DMS 273 treated with DMSO at 0.1 percent for 48 hours (cell line): ENCODE data around the gene NT5C3B.
"Not testable (repeated sequence)": the region's sequence is repeated elsewhere in the genome, so short reads cannot be mapped to it uniquely, and the experiment has no call there.

ENCODE experiments used
- DNase-seq: peaks from one replicate; lab custom pipeline; 2025; lab: John Stamatoyannopoulos, UW

NT5C3B gene

GRCh38 chr17:41784207-41784744 is 51.8 kb downstream of the NT5C3B start:
- DNase-seq = no peak

DNA sequence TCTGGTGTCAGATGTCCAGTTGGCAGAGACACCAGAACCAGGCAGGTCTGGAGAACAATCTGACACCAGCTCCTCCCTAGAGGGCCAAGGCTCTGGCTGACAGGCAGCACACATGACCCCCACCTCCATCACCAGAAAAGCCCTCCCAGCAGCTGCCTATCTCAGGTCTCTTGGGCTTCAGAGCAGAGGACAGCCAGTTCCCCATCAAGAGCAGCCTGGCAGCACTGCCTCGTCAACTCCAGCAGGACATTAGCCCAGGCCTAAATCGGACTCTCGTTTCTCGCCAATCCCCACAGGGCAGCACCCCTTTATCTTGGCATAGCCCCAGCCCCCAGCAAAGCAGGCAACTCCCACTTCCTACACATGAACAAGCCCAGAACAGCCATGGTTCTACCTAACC is 53.9 kb downstream of the NT5C3B start:
- no peak for DNase-seq

GRCh38 chr17:41781404-41782110 is 54.5 kb downstream of the NT5C3B start:
- no peak for DNase-seq

DNA sequence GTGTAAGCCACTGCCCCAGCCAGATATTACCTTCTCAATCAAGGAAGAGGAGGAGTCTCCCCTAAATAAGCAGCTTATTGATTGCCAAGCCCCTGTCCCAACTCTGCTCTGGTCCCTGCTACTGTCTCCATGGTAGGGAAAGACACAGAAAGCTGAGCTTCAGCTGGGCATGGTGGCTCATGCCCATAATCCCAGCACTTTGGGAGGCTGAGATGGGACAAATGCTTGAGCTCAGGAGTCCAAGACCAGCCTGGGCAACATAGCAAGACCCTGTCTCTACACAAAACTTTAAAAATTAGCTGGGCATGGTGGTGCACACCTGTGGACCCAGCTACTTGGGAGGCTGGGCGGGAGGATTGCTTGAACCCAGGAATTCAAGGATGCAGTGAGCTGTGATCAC is 56.1 kb downstream of the NT5C3B start:
- DNase-seq = no peak

DNA sequence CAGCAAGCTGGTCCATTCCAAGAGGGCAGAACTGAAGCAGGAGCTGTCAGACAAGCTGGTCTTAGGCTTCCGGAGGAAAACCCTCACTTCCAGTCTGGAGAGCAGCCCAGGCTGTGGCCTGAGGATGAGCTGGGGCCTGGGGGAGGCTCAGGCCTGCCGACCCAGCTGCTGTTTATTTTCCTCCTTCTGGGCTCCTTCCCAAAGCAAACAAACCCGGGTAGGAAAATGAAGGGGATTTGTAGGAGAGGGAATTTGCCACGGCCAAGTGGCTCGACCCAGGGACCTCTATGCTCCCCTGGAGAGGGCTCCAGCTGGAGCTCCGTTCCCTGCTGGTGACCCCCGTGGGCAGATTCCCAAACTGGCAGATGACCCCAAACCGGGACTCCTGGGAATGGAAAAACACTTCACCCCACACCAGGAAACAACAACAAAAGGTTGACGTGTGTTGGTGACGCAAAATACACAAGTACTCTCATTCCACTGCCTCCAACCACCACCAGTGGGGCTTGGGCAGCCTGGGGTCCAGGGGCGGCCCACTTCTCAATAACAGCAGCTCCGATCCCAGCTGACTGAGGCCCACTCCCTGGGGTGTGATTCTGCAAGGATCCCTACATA is 58.4 kb downstream of the NT5C3B start:
- DNase-seq = peak; percentile 94

- no peak for DNase-seq
Observed at GRCh38 chr17:41777157-41777573, 58.9 kb downstream of the NT5C3B start.

DNA sequence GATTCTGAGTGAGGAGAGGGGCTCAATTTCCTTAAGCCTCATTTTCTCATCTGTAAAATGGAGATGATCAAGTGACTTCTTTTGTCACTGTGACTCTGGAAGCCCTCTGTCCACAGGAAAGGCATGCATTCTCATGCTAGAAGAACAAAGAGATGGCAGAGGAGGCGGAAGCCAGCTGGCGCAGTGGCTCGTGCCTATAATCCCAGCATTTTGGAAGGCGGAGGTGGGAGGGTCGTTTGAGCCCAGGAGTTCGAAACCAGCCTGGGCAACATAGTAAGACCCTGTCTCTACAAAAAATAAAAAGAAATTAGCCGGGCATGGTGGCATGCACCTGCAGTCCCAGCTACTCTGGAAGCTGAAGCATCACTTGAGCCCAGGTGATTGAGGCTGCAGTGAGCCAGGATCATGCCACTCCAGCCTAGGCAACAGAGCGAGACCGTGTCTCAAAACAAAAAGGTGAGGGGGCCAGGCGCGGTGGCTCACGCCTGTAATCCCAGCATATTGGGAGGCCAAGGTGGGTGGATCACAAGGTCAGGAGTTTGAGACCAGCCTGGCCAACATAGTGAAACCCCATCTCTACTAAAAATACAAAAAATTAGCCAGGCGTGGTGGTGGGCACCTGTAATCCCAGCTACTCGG is 59.7 kb downstream of the NT5C3B start:
- not testable (repeated sequence) for DNase-seq

GRCh38 chr17:41775394-41776226 is 60.4 kb downstream of the NT5C3B start:
- DNase-seq = no peak
